NB4 (cell line): Measurements from ENCODE around the gene CAMK2B.

Experiments
- POLR2A ChIP-seq: IDR thresholded peaks from 2 replicates; pipeline ENCODE4 v1.6.1; 2011; ENCODE audit warnings: mild to moderate bottlenecking; ENCODE audit not compliant: insufficient read length; ENCODE audit errors: extremely low read depth
- TF ChIP-seq, protein P1 (sequence below): IDR thresholded peaks from one replicate; pipeline ENCODE4 v1.5.1; 2012; ENCODE audit warnings: low read depth, low read length
- TF ChIP-seq, protein P2 (sequence below): IDR thresholded peaks from 2 replicates; pipeline ENCODE4 v1.6.1; 2011; ENCODE audit warnings: low read depth, low read length

DNA sequence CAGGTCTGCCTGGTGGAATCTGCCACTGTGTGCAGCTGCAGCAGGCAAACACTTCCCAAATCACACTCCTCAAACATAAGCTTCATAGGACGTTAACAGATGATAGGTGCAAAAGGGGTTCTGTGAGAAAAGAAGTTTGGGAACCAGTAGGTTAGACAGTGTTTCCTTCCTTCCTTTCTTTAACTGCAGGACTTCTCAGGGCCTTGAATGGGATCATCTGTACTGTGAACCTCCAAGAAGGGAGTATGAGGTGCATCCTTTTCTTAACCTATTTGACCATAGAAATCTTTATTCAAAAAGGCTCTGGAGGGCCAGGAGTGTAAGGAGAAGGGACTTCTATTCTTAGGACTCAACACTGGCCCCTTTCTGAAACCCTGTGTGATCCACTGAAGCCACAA lies 33.0 kb downstream of the CAMK2B start:
- TF ChIP-seq, protein P1, sequence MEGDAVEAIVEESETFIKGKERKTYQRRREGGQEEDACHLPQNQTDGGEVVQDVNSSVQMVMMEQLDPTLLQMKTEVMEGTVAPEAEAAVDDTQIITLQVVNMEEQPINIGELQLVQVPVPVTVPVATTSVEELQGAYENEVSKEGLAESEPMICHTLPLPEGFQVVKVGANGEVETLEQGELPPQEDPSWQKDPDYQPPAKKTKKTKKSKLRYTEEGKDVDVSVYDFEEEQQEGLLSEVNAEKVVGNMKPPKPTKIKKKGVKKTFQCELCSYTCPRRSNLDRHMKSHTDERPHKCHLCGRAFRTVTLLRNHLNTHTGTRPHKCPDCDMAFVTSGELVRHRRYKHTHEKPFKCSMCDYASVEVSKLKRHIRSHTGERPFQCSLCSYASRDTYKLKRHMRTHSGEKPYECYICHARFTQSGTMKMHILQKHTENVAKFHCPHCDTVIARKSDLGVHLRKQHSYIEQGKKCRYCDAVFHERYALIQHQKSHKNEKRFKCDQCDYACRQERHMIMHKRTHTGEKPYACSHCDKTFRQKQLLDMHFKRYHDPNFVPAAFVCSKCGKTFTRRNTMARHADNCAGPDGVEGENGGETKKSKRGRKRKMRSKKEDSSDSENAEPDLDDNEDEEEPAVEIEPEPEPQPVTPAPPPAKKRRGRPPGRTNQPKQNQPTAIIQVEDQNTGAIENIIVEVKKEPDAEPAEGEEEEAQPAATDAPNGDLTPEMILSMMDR = no peak
- TF ChIP-seq, protein P2, sequence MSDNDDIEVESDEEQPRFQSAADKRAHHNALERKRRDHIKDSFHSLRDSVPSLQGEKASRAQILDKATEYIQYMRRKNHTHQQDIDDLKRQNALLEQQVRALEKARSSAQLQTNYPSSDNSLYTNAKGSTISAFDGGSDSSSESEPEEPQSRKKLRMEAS = no peak
- TF ChIP-seq POLR2A = no peak
